GM23338 (cell line): ENCODE measurements around the gene ORC4. TPM values are rescaled to one million over a fixed set of nuclear protein-coding genes. Genes with fewer than 3 reads are reported as not detected.

Source experiments
- ATAC-seq: fragments of 200-7000 bp; cut with Tn5 transposase; 3 replicates; pipeline ENCODE4 v1.9.1; 2020
- DNase-seq: peaks from one replicate; pipeline ENCODE4 v3.0.0-alpha.2; 2015; ENCODE audit warnings: low spot score
- H2AFZ ChIP-seq: fragments of 200-600 bp; sonication (generic); 2 replicates; pipeline ENCODE4 v1.8.0; 2016; ENCODE audit warnings: antibody characterized with exemption, mild to moderate bottlenecking, moderate library complexity
- H3F3A ChIP-seq: fragments of 200-600 bp; sonication (generic); replicated peaks from 2 replicates; pipeline ENCODE4 v1.8.0; 2017; ENCODE audit warnings: antibody characterized with exemption, mixed run types, low read depth
- H3K27ac ChIP-seq: fragments of 200-600 bp; sonication (generic); 2 replicates; pipeline ENCODE4 v1.6.1; 2016; ENCODE audit warnings: low read depth
- H3K27me3 ChIP-seq: fragments of 200-600 bp; sonication (generic); 2 replicates; pipeline ENCODE4 v1.8.0; 2016; ENCODE audit warnings: mild to moderate bottlenecking, mixed run types, moderate library complexity; ENCODE audit not compliant: insufficient read depth
- H3K36me3 ChIP-seq: fragments of 200-600 bp; sonication (generic); 2 replicates; pipeline ENCODE4 v1.8.0; 2016; ENCODE audit warnings: mild to moderate bottlenecking; ENCODE audit not compliant: insufficient read depth
- H3K4me1 ChIP-seq: fragments of 200-600 bp; sonication (generic); 2 replicates; pipeline ENCODE4 v1.8.0; 2016; ENCODE audit warnings: mild to moderate bottlenecking, moderate library complexity; ENCODE audit not compliant: insufficient read depth
- H3K4me2 ChIP-seq: fragments of 200-600 bp; sonication (generic); 2 replicates; pipeline ENCODE4 v1.7.1; 2017; ENCODE audit warnings: mixed run types
- H3K4me3 ChIP-seq: fragments of 200-600 bp; sonication (generic); 2 replicates; pipeline ENCODE4 v1.6.1; 2016; ENCODE audit warnings: mixed run types
- H3K79me2 ChIP-seq: fragments of 200-600 bp; sonication (generic); replicated peaks from 2 replicates; pipeline ENCODE4 v1.8.0; 2017; ENCODE audit warnings: mild to moderate bottlenecking; ENCODE audit not compliant: insufficient read depth
- H3K9me2 ChIP-seq: fragments of 200-600 bp; sonication (generic); 2 replicates; pipeline ENCODE4 v1.8.0; 2017; ENCODE audit not compliant: insufficient read depth
- H4K20me1 ChIP-seq: fragments of 200-600 bp; sonication (generic); replicated peaks from 2 replicates; pipeline ENCODE4 v1.8.0; 2017; ENCODE audit warnings: mild to moderate bottlenecking; ENCODE audit not compliant: insufficient read depth
- H3K27ac Mint-ChIP-seq: 2 replicates; pipeline ENCODE4 v1.8.0; 2020; ENCODE audit warnings: inconsistent platforms, mild to moderate bottlenecking, moderate library complexity, mixed read lengths
- H3K27me3 Mint-ChIP-seq: 3 replicates; pipeline ENCODE4 v1.8.0; 2022; ENCODE audit warnings: low read depth, mild to moderate bottlenecking, moderate library complexity, mixed read lengths, inconsistent platforms; ENCODE audit not compliant: insufficient read depth, poor library complexity
- H3K36me3 Mint-ChIP-seq: 3 replicates; pipeline ENCODE4 v1.8.0; 2021; ENCODE audit warnings: low read depth, mild to moderate bottlenecking, inconsistent platforms, moderate library complexity, mixed read lengths
- H3K4me1 Mint-ChIP-seq: 3 replicates; pipeline ENCODE4 v1.8.0; 2020; ENCODE audit warnings: mild to moderate bottlenecking, inconsistent platforms, mixed read lengths
- H3K4me3 Mint-ChIP-seq: 3 replicates; pipeline ENCODE4 v1.8.0; 2021; ENCODE audit warnings: moderate library complexity, mild to moderate bottlenecking, inconsistent platforms, mixed read lengths
- H3K9me3 Mint-ChIP-seq: 3 replicates; pipeline ENCODE4 v1.8.0; 2020; ENCODE audit warnings: moderate library complexity, mild to moderate bottlenecking, inconsistent platforms, mixed read lengths
- CREB1 ChIP-seq: fragments of 250-450 bp; sonication (Bioruptor Pico); IDR thresholded peaks from 2 replicates; pipeline ENCODE4 v1.5.0; 2020; ENCODE audit warnings: low read depth, mild to moderate bottlenecking, moderate library complexity
- EZH2 ChIP-seq: fragments of 200-600 bp; sonication (generic); IDR thresholded peaks from one replicate; pipeline ENCODE4 v1.8.0; 2017; ENCODE audit warnings: antibody characterized with exemption, mild to moderate bottlenecking, low read depth; ENCODE audit not compliant: unreplicated experiment
- EZH2phosphoT487 ChIP-seq: fragments of 200-600 bp; sonication (generic); IDR thresholded peaks from one replicate; pipeline ENCODE4 v1.8.1; 2018; ENCODE audit warnings: antibody characterized with exemption; ENCODE audit not compliant: unreplicated experiment
- JUNB ChIP-seq: IDR thresholded peaks from one replicate; pipeline ENCODE4 v1.6.1; 2016; ENCODE audit warnings: antibody characterized with exemption; ENCODE audit not compliant: unreplicated experiment
- NANOG ChIP-seq: IDR thresholded peaks from 2 replicates; pipeline ENCODE4 v1.6.1; 2016; ENCODE audit warnings: antibody characterized with exemption, borderline replicate concordance
- POLR2AphosphoS5 ChIP-seq: IDR thresholded peaks from 2 replicates; pipeline ENCODE4 v1.6.1; 2016; ENCODE audit warnings: antibody characterized with exemption, low read depth
- STAT1 ChIP-seq: IDR thresholded peaks from one replicate; pipeline ENCODE4 v1.6.1; 2016; ENCODE audit warnings: antibody characterized with exemption; ENCODE audit not compliant: unreplicated experiment
- ZNF114 ChIP-seq: fragments of 250-450 bp; sonication (Bioruptor Pico); IDR thresholded peaks from 2 replicates; pipeline ENCODE4 v1.5.0; 2020; ENCODE audit warnings: mild to moderate bottlenecking, moderate library complexity
- ZNF331 ChIP-seq: fragments of 250-450 bp; sonication (Bioruptor Pico); IDR thresholded peaks from 2 replicates; pipeline ENCODE4 v1.5.0; 2020; ENCODE audit warnings: low read depth, mild to moderate bottlenecking, moderate library complexity
- polyA plus RNA-seq: library from polyadenylated mRNA; unstranded; fragments of >200 nt; fragmentation: Nextera tagmentation; extraction: Ambion mirVana; gene quantifications from 2 replicates; pipeline ENCODE4 v1.2.1, GENCODE V29; 2016
- total RNA-seq: library from RNA; depleted of rRNA; stranded (reverse); fragments of >200 nt; shearing (Covaris generic); gene quantifications from 2 replicates; pipeline ENCODE4 v1.2.3, GENCODE V29; 2014
- TF ChIP-seq, protein P1 (sequence below): IDR thresholded peaks from one replicate; pipeline ENCODE4 v1.6.1; 2018; ENCODE audit warnings: antibody characterized with exemption; ENCODE audit not compliant: unreplicated experiment
- TF ChIP-seq, protein P2 (sequence below), 2 experiments: fragments of 200-600 bp in 1 of 2; sonication (generic) in 1 of 2; conservative IDR thresholded peaks; 2 replicates each; pipeline versions ENCODE4 v1.5.1 to v1.6.1; 2016 to 2017; ENCODE audit warnings: antibody characterized with exemption in 2 of 2, low read depth in 2 of 2, mild to moderate bottlenecking in 2 of 2, moderate library complexity in 1 of 2
- TF ChIP-seq, protein P3 (sequence below): fragments of 250-450 bp; sonication (Bioruptor Pico); IDR thresholded peaks from 2 replicates; pipeline ENCODE4 v1.5.0; 2020; ENCODE audit warnings: mild to moderate bottlenecking, moderate library complexity
- TF ChIP-seq, protein P4 (sequence below): IDR thresholded peaks from 2 replicates; pipeline ENCODE4 v1.6.1; 2016; ENCODE audit warnings: antibody characterized with exemption

ORC4 gene
- total and polyA plus RNA-seq, 2 experiments from 2014 or later: 47.5 to 177 TPM

DNA sequence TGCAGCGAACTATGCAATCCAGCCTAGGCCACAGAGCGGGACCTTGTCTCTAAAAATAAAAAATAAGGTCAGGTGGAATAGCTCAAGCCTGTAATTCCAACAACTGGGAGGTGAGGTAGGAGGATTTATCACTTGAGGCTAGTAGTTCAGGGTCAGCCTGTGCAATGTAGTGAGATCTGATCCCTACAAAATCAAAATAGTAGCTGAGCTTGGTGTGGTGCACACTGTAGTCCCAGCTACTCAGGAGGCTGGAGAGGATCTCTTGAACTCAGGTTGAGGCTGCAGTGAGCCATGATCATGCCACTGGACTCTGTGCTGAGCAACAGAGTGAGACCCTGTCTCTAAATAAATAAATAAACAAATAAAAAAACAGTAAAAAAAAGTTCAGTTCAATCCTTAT lies 6.0 kb upstream of the ORC4 start:
- no peaks in the 10 kb centered on the region for H3K27me3 ChIP-seq
- H3K79me2 ChIP-seq: peaks cover 91% of the 10 kb centered on the region
- H3K36me3 ChIP-seq: no peaks in the 10 kb centered on the region
- Mint-ChIP-seq H3K27ac (peak overlapping the region; percentile 84; the same call in 1 of the 2 replicates), H3K9me3 (no peaks in the 10 kb centered on the region), H3K4me1 (peaks cover 2% of the 10 kb centered on the region), H3K27me3 (peaks cover 4% of the 10 kb centered on the region), H3K4me3 (no peak overlapping the region), H3K36me3 (no peaks in the 10 kb centered on the region)
- H2AFZ ChIP-seq: no peak overlapping the region
- H3K4me3 ChIP-seq: no peak overlapping the region
- H3K9me2 ChIP-seq: no peaks in the 10 kb centered on the region
- TF ChIP-seq POLR2AphosphoS5 (no peak), NANOG (no peak), ZNF114 (CRISPR knock-in tag) (no peak), EZH2 (no peak), ZNF331 (CRISPR knock-in tag) (no peak), STAT1 (no peak), EZH2phosphoT487 (no peak), CREB1 (CRISPR knock-in tag) (no peak), JUNB (no peak)
- TF ChIP-seq, protein P1, sequence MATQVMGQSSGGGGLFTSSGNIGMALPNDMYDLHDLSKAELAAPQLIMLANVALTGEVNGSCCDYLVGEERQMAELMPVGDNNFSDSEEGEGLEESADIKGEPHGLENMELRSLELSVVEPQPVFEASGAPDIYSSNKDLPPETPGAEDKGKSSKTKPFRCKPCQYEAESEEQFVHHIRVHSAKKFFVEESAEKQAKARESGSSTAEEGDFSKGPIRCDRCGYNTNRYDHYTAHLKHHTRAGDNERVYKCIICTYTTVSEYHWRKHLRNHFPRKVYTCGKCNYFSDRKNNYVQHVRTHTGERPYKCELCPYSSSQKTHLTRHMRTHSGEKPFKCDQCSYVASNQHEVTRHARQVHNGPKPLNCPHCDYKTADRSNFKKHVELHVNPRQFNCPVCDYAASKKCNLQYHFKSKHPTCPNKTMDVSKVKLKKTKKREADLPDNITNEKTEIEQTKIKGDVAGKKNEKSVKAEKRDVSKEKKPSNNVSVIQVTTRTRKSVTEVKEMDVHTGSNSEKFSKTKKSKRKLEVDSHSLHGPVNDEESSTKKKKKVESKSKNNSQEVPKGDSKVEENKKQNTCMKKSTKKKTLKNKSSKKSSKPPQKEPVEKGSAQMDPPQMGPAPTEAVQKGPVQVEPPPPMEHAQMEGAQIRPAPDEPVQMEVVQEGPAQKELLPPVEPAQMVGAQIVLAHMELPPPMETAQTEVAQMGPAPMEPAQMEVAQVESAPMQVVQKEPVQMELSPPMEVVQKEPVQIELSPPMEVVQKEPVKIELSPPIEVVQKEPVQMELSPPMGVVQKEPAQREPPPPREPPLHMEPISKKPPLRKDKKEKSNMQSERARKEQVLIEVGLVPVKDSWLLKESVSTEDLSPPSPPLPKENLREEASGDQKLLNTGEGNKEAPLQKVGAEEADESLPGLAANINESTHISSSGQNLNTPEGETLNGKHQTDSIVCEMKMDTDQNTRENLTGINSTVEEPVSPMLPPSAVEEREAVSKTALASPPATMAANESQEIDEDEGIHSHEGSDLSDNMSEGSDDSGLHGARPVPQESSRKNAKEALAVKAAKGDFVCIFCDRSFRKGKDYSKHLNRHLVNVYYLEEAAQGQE: no peak
- TF ChIP-seq, protein P2, sequence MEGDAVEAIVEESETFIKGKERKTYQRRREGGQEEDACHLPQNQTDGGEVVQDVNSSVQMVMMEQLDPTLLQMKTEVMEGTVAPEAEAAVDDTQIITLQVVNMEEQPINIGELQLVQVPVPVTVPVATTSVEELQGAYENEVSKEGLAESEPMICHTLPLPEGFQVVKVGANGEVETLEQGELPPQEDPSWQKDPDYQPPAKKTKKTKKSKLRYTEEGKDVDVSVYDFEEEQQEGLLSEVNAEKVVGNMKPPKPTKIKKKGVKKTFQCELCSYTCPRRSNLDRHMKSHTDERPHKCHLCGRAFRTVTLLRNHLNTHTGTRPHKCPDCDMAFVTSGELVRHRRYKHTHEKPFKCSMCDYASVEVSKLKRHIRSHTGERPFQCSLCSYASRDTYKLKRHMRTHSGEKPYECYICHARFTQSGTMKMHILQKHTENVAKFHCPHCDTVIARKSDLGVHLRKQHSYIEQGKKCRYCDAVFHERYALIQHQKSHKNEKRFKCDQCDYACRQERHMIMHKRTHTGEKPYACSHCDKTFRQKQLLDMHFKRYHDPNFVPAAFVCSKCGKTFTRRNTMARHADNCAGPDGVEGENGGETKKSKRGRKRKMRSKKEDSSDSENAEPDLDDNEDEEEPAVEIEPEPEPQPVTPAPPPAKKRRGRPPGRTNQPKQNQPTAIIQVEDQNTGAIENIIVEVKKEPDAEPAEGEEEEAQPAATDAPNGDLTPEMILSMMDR (conservative IDR thresholded peaks at IDR 0.05; ENCODE audit: low read depth in 2 of 2): no peak
- TF ChIP-seq, protein P3, sequence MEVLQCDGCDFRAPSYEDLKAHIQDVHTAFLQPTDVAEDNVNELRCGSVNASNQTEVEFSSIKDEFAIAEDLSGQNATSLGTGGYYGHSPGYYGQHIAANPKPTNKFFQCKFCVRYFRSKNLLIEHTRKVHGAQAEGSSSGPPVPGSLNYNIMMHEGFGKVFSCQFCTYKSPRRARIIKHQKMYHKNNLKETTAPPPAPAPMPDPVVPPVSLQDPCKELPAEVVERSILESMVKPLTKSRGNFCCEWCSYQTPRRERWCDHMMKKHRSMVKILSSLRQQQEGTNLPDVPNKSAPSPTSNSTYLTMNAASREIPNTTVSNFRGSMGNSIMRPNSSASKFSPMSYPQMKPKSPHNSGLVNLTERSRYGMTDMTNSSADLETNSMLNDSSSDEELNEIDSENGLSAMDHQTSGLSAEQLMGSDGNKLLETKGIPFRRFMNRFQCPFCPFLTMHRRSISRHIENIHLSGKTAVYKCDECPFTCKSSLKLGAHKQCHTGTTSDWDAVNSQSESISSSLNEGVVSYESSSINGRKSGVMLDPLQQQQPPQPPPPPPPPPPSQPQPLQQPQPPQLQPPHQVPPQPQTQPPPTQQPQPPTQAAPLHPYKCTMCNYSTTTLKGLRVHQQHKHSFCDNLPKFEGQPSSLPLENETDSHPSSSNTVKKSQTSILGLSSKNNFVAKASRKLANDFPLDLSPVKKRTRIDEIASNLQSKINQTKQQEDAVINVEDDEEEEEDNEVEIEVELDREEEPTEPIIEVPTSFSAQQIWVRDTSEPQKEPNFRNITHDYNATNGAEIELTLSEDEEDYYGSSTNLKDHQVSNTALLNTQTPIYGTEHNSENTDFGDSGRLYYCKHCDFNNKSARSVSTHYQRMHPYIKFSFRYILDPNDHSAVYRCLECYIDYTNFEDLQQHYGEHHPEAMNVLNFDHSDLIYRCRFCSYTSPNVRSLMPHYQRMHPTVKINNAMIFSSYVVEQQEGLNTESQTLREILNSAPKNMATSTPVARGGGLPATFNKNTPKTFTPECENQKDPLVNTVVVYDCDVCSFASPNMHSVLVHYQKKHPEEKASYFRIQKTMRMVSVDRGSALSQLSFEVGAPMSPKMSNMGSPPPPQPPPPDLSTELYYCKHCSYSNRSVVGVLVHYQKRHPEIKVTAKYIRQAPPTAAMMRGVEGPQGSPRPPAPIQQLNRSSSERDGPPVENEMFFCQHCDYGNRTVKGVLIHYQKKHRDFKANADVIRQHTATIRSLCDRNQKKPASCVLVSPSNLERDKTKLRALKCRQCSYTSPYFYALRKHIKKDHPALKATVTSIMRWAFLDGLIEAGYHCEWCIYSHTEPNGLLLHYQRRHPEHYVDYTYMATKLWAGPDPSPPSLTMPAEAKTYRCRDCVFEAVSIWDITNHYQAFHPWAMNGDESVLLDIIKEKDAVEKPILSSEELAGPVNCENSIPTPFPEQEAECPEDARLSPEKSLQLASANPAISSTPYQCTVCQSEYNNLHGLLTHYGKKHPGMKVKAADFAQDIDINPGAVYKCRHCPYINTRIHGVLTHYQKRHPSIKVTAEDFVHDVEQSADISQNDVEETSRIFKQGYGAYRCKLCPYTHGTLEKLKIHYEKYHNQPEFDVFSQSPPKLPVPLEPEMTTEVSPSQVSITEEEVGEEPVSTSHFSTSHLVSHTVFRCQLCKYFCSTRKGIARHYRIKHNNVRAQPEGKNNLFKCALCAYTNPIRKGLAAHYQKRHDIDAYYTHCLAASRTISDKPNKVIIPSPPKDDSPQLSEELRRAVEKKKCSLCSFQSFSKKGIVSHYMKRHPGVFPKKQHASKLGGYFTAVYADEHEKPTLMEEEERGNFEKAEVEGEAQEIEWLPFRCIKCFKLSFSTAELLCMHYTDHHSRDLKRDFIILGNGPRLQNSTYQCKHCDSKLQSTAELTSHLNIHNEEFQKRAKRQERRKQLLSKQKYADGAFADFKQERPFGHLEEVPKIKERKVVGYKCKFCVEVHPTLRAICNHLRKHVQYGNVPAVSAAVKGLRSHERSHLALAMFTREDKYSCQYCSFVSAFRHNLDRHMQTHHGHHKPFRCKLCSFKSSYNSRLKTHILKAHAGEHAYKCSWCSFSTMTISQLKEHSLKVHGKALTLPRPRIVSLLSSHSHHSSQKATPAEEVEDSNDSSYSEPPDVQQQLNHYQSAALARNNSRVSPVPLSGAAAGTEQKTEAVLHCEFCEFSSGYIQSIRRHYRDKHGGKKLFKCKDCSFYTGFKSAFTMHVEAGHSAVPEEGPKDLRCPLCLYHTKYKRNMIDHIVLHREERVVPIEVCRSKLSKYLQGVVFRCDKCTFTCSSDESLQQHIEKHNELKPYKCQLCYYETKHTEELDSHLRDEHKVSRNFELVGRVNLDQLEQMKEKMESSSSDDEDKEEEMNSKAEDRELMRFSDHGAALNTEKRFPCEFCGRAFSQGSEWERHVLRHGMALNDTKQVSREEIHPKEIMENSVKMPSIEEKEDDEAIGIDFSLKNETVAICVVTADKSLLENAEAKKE (CRISPR knock-in tag): no peak
- TF ChIP-seq, protein P4, sequence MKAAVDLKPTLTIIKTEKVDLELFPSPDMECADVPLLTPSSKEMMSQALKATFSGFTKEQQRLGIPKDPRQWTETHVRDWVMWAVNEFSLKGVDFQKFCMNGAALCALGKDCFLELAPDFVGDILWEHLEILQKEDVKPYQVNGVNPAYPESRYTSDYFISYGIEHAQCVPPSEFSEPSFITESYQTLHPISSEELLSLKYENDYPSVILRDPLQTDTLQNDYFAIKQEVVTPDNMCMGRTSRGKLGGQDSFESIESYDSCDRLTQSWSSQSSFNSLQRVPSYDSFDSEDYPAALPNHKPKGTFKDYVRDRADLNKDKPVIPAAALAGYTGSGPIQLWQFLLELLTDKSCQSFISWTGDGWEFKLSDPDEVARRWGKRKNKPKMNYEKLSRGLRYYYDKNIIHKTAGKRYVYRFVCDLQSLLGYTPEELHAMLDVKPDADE: no peak
- no peak overlapping the region for H3K27ac ChIP-seq
- H3K4me2 ChIP-seq: no peak overlapping the region
- 0 out of 2 replicates have a peak, but pooled peaks cover 4% of the 10 kb centered on the region for H3K4me1 ChIP-seq
- peaks cover 3% of the 10 kb centered on the region; the same call in 1 of the 2 replicates for H4K20me1 ChIP-seq
- DNase-seq: no peak
- no peaks in the 10 kb centered on the region for H3F3A ChIP-seq
- ATAC-seq: no peak
